DOHH2 (cell line): ENCODE data around the gene FCN1.

Experiments used
- H3F3A ChIP-seq: fragments of 200-600 bp; sonication (generic), shearing (Covaris generic); 2 replicates; pipeline ENCODE4 v1.6.0; 2016; ENCODE audit warnings: antibody characterized with exemption, mild to moderate bottlenecking; ENCODE audit not compliant: control insufficient read depth, insufficient read depth
- H3K27ac ChIP-seq: fragments of 200-600 bp; sonication (generic); 2 replicates; pipeline ENCODE4 v1.5.1; 2014; ENCODE audit warnings: low read depth, mild to moderate bottlenecking, low read length, moderate library complexity
- H3K27me3 ChIP-seq: fragments of 200-600 bp; sonication (generic); 2 replicates; pipeline ENCODE4 v1.6.1; 2014; ENCODE audit warnings: mild to moderate bottlenecking, low read length, mixed read lengths; ENCODE audit not compliant: control insufficient read depth
- H3K36me3 ChIP-seq: fragments of 200-600 bp; sonication (generic); 2 replicates; pipeline ENCODE4 v1.6.1; 2014; ENCODE audit warnings: mild to moderate bottlenecking, low read length, moderate library complexity, mixed read lengths; ENCODE audit not compliant: control insufficient read depth
- H3K4me1 ChIP-seq: fragments of 200-600 bp; sonication (generic); 2 replicates; pipeline ENCODE4 v1.6.1; 2014; ENCODE audit warnings: mild to moderate bottlenecking, low read length, mixed read lengths; ENCODE audit not compliant: control insufficient read depth
- H3K4me2 ChIP-seq: fragments of 200-600 bp; sonication (generic); 2 replicates; pipeline ENCODE4 v1.6.0; 2014; ENCODE audit warnings: mild to moderate bottlenecking, low read length, moderate library complexity
- H3K4me3 ChIP-seq: fragments of 200-600 bp; sonication (generic); 2 replicates; pipeline ENCODE4 v1.5.1; 2014; ENCODE audit warnings: mild to moderate bottlenecking, low read length, mixed read lengths
- H3K79me2 ChIP-seq: fragments of 200-600 bp; sonication (generic); 2 replicates; pipeline ENCODE4 v1.6.1; 2014; ENCODE audit warnings: mild to moderate bottlenecking, low read length, mixed read lengths; ENCODE audit not compliant: control insufficient read depth
- H3K9me2 ChIP-seq: fragments of 200-600 bp; sonication (generic); replicated peaks from 2 replicates; pipeline ENCODE4 v1.6.1; 2014; ENCODE audit warnings: mild to moderate bottlenecking, low read length, mixed read lengths; ENCODE audit not compliant: control insufficient read depth
- H3K9me3 ChIP-seq: fragments of 200-600 bp; sonication (generic); 2 replicates; pipeline ENCODE4 v1.6.1; 2014; ENCODE audit warnings: antibody characterized with exemption, low read length, mixed read lengths; ENCODE audit not compliant: control insufficient read depth, insufficient read depth
- H4K20me1 ChIP-seq: fragments of 200-600 bp; sonication (generic); 2 replicates; pipeline ENCODE4 v1.6.0; 2014; ENCODE audit warnings: low read depth, mild to moderate bottlenecking, antibody characterized with exemption, low read length, moderate library complexity; ENCODE audit not compliant: control insufficient read depth, insufficient read depth
- EZH2phosphoT487 ChIP-seq: fragments of 200-600 bp; sonication (generic); IDR thresholded peaks from 2 replicates; pipeline ENCODE4 v1.6.1; 2017; ENCODE audit warnings: borderline replicate concordance, mild to moderate bottlenecking, antibody characterized with exemption, low read length, moderate library complexity, mixed read lengths
- TF ChIP-seq, protein P1 (sequence below): fragments of 200-600 bp; sonication (generic); IDR thresholded peaks from one replicate; pipeline ENCODE4 v1.5.1; 2014; ENCODE audit warnings: antibody characterized with exemption, mild to moderate bottlenecking, low read depth, low read length; ENCODE audit not compliant: poor library complexity, severe bottlenecking

The FCN1 gene

DNA sequence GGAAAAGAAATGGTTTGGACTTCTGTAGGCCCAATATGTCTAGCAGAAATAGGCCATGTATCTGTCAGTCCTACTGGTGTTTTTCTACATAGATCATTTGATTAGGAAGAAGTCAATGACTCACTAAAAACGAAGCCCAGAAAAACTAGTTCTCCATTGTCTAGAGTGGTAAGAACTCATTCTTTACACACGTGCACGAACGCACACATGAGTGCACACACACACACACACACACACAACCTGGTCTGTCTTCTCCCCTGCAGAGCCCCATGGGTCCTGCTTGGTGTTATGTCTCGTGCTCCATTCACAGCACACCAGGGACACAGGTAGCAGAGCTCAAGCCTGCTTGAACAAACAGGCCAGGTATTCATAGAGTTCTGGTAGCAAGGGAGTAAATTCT lies 14.9 kb upstream of the FCN1 start:
- no peaks in the 10 kb centered on the region; the same call in 1 of the 2 replicates for H3K9me3 ChIP-seq
- H4K20me1 ChIP-seq, result no peaks in the 10 kb centered on the region
- no peaks in the 10 kb centered on the region for H3K79me2 ChIP-seq
- H3K27ac ChIP-seq, result peak overlapping the region; percentile 83
- H3K4me1 ChIP-seq, result peaks cover 90% of the 10 kb centered on the region
- peak overlapping the region; percentile 93 for H3K4me2 ChIP-seq
- H3K27me3 ChIP-seq, result no peaks in the 10 kb centered on the region
- H3K9me2 ChIP-seq, result no peaks in the 10 kb centered on the region
- no peaks in the 10 kb centered on the region for H3K36me3 ChIP-seq
- H3K4me3 ChIP-seq, result peak overlapping the region; percentile 73
- TF ChIP-seq, protein P1, sequence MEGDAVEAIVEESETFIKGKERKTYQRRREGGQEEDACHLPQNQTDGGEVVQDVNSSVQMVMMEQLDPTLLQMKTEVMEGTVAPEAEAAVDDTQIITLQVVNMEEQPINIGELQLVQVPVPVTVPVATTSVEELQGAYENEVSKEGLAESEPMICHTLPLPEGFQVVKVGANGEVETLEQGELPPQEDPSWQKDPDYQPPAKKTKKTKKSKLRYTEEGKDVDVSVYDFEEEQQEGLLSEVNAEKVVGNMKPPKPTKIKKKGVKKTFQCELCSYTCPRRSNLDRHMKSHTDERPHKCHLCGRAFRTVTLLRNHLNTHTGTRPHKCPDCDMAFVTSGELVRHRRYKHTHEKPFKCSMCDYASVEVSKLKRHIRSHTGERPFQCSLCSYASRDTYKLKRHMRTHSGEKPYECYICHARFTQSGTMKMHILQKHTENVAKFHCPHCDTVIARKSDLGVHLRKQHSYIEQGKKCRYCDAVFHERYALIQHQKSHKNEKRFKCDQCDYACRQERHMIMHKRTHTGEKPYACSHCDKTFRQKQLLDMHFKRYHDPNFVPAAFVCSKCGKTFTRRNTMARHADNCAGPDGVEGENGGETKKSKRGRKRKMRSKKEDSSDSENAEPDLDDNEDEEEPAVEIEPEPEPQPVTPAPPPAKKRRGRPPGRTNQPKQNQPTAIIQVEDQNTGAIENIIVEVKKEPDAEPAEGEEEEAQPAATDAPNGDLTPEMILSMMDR, result no peak
- no peak for TF ChIP-seq EZH2phosphoT487
- peaks cover 12% of the 10 kb centered on the region; the same call in 1 of the 2 replicates for H3F3A ChIP-seq

DNA sequence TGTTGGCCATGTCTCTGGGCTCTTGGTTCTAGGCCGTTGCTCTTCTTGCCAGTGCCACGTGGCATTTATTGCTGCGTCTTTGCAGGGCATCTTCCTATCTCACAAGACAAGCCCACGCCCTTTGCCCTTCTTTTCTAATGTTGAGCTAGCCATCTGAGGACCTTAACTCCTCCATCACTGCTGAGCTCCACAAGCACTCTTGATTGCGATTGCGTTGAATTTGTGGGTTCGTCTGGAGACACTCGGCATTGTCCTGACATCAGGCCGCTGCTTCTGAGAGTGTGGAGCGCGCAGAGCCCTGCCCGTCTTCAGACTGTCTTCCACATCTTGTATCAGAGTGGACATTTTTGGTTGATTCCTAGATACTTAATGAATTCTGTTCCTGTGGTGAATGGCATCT lies 14.5 kb upstream of the FCN1 start:
- no peaks in the 10 kb centered on the region for H3K9me2 ChIP-seq
- H4K20me1 ChIP-seq, result no peaks in the 10 kb centered on the region
- peaks cover 86% of the 10 kb centered on the region for H3K4me1 ChIP-seq
- peaks cover 12% of the 10 kb centered on the region; the same call in 1 of the 2 replicates for H3F3A ChIP-seq
- H3K27ac ChIP-seq, result peak overlapping the region; percentile 83
- H3K36me3 ChIP-seq, result no peaks in the 10 kb centered on the region
- no peaks in the 10 kb centered on the region for H3K79me2 ChIP-seq
- H3K4me3 ChIP-seq, result peak overlapping the region; percentile 73
- H3K27me3 ChIP-seq, result no peaks in the 10 kb centered on the region
- TF ChIP-seq, protein P1, result no peak
- no peak for TF ChIP-seq EZH2phosphoT487
- peak overlapping the region; percentile 93 for H3K4me2 ChIP-seq
- no peaks in the 10 kb centered on the region; the same call in 1 of the 2 replicates for H3K9me3 ChIP-seq

DNA sequence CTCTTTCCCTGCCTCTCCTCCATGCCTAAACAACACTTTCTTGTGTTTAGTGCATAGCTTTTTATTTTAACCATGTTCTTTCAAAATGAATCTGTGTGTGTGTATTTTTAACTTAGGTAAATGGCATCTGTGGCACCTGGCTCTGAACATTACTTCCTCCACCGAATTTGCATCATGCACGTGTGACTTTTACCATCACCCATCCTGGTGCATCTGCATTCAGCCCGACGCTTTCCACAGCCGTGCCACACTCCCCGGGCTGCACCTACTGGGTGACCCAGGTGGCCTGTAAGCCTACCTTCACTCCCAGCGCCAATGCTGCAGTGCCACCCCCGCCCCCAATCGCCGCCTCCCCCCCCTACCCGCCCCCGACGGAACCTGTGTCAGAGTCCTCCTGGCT lies 12.7 kb upstream of the FCN1 start:
- peak overlapping the region; percentile 83 for H3K27ac ChIP-seq
- no peak for TF ChIP-seq EZH2phosphoT487
- TF ChIP-seq, protein P1, result no peak
- H3K9me3 ChIP-seq, result no peaks in the 10 kb centered on the region
- no peaks in the 10 kb centered on the region for H3K27me3 ChIP-seq
- no peaks in the 10 kb centered on the region for H3K79me2 ChIP-seq
- H3F3A ChIP-seq, result no peaks in the 10 kb centered on the region; the same call in 1 of the 2 replicates
- no peaks in the 10 kb centered on the region for H4K20me1 ChIP-seq
- no peaks in the 10 kb centered on the region for H3K9me2 ChIP-seq
- peak overlapping the region; percentile 55 for H3K4me3 ChIP-seq
- H3K4me2 ChIP-seq, result peak overlapping the region; percentile 93
- H3K4me1 ChIP-seq, result peaks cover 68% of the 10 kb centered on the region
- no peaks in the 10 kb centered on the region for H3K36me3 ChIP-seq
